PC-9 (cell line): ENCODE data around the gene RALGAPB.

Source experiments
- CTCF ChIP-seq: fragments of 200-600 bp; sonication (generic); conservative IDR thresholded peaks from 2 replicates; pipeline ENCODE4 v1.6.1; 2017; ENCODE audit warnings: mixed run types, antibody characterized with exemption, mild to moderate bottlenecking, moderate library complexity
- EZH2 ChIP-seq: fragments of 200-600 bp; sonication (generic); IDR thresholded peaks from 2 replicates; pipeline ENCODE4 v1.8.0; 2017; ENCODE audit warnings: antibody characterized with exemption, low read depth

GRCh38 chr20:38604873-38605303 lies 132.2 kb downstream of the RALGAPB start:
- TF ChIP-seq CTCF (no peak), EZH2 (no peak)
